IPS-20b (cell line): ENCODE data around the gene CAMK2G.
"Not testable (repeated sequence)": the region's sequence is repeated elsewhere in the genome, so short reads cannot be mapped to it uniquely, and the experiment has no call there.

Experiments
- H3K27ac ChIP-seq: one replicate; pipeline ENCODE4 v1.5.1; 2013; ENCODE audit warnings: low read length
- H3K27me3 ChIP-seq: 2 replicates; pipeline ENCODE4 v1.6.1; 2013; ENCODE audit warnings: mild to moderate bottlenecking, low read length, inconsistent platforms; ENCODE audit not compliant: insufficient read depth
- H3K36me3 ChIP-seq: 2 replicates; pipeline ENCODE4 v1.6.1; 2013; ENCODE audit warnings: low read depth, mild to moderate bottlenecking, inconsistent platforms, low read length, moderate library complexity; ENCODE audit not compliant: insufficient read depth
- H3K4me1 ChIP-seq: 2 replicates; pipeline ENCODE4 v1.6.1; 2013; ENCODE audit warnings: mild to moderate bottlenecking, control low read depth, inconsistent platforms, low read length, moderate library complexity; ENCODE audit not compliant: insufficient read depth
- H3K4me3 ChIP-seq: 2 replicates; pipeline ENCODE4 v1.5.1; 2013; ENCODE audit warnings: mild to moderate bottlenecking, low read length, inconsistent platforms
- H3K9ac ChIP-seq: 2 replicates; pipeline ENCODE4 v1.6.1; 2013; ENCODE audit warnings: low read depth, mild to moderate bottlenecking, inconsistent platforms, low read length, moderate library complexity
- H3K9me3 ChIP-seq: 2 replicates; pipeline ENCODE4 v1.6.1; 2013; ENCODE audit warnings: mild to moderate bottlenecking, low read depth, low read length, inconsistent platforms; ENCODE audit not compliant: insufficient read depth

The CAMK2G gene

GRCh38 chr10:73899423-73899822 is 25.1 kb upstream of the CAMK2G start:
- Histone ChIP-seq H3K27me3 (no peaks in the 10 kb centered on the region), H3K4me1 (no peaks in the 10 kb centered on the region), H3K4me3 (no peak overlapping the region), H3K9me3 (no peaks in the 10 kb centered on the region), H3K36me3 (no peaks in the 10 kb centered on the region), H3K9ac (no peak overlapping the region), H3K27ac (no peak overlapping the region)

- no peak overlapping the region for H3K4me3 ChIP-seq
- no peaks in the 10 kb centered on the region for H3K36me3 ChIP-seq
- H3K27me3 ChIP-seq, result no peaks in the 10 kb centered on the region
- H3K9ac ChIP-seq, result no peak overlapping the region
- no peaks in the 10 kb centered on the region for H3K4me1 ChIP-seq
- H3K27ac ChIP-seq, result no peak overlapping the region
- H3K9me3 ChIP-seq, result no peaks in the 10 kb centered on the region
Measured at GRCh38 chr10:73898730-73899410, 24.5 kb upstream of the CAMK2G start.

- Histone ChIP-seq H3K9ac (no peak overlapping the region), H3K27ac (no peak overlapping the region), H3K36me3 (no peaks in the 10 kb centered on the region), H3K4me1 (no peaks in the 10 kb centered on the region; the same call in 1 of the 2 replicates), H3K27me3 (no peaks in the 10 kb centered on the region), H3K4me3 (no peak overlapping the region), H3K9me3 (no peaks in the 10 kb centered on the region)
Measured at GRCh38 chr10:73897693-73898092, 23.3 kb upstream of the CAMK2G start.

GRCh38 chr10:73895381-73895780 is 21.0 kb upstream of the CAMK2G start:
- H3K27ac ChIP-seq, H3K27me3 ChIP-seq, H3K9ac ChIP-seq, H3K4me3 ChIP-seq, H3K36me3 ChIP-seq, H3K4me1 ChIP-seq, H3K9me3 ChIP-seq: not testable (repeated sequence)

- no peaks in the 10 kb centered on the region for H3K36me3 ChIP-seq
- H3K27me3 ChIP-seq, result no peaks in the 10 kb centered on the region
- H3K4me3 ChIP-seq, result no peak overlapping the region
- H3K4me1 ChIP-seq, result no peaks in the 10 kb centered on the region; the same call in 1 of the 2 replicates
- H3K9ac ChIP-seq, result no peak overlapping the region
- H3K9me3 ChIP-seq, result no peaks in the 10 kb centered on the region
- no peak overlapping the region for H3K27ac ChIP-seq
Measured at GRCh38 chr10:73894245-73894971, 20.1 kb upstream of the CAMK2G start.

GRCh38 chr10:73893426-73893825 is 19.1 kb upstream of the CAMK2G start:
- Histone ChIP-seq H3K9ac (no peak overlapping the region), H3K27ac (no peak overlapping the region), H3K27me3 (no peaks in the 10 kb centered on the region), H3K9me3 (no peaks in the 10 kb centered on the region), H3K4me1 (no peaks in the 10 kb centered on the region; the same call in 1 of the 2 replicates), H3K36me3 (no peaks in the 10 kb centered on the region), H3K4me3 (no peak overlapping the region)

GRCh38 chr10:73892310-73893030 is 18.1 kb upstream of the CAMK2G start:
- Histone ChIP-seq H3K4me1 (no peaks in the 10 kb centered on the region; the same call in 1 of the 2 replicates), H3K36me3 (no peaks in the 10 kb centered on the region), H3K27ac (no peak overlapping the region)

GRCh38 chr10:73891540-73891939 is 17.2 kb upstream of the CAMK2G start:
- Histone ChIP-seq H3K27me3 (no peaks in the 10 kb centered on the region), H3K9me3 (no peaks in the 10 kb centered on the region), H3K36me3 (no peaks in the 10 kb centered on the region), H3K27ac (no peak overlapping the region), H3K4me3 (no peak overlapping the region), H3K9ac (no peak overlapping the region), H3K4me1 (peaks cover 4% of the 10 kb centered on the region; the same call in 1 of the 2 replicates)

More at GRCh38 chr10:73892310-73893030, 18.1 kb upstream of the CAMK2G start:
- Histone ChIP-seq H3K27me3 (no peaks in the 10 kb centered on the region), H3K9me3 (no peaks in the 10 kb centered on the region), H3K9ac (no peak overlapping the region), H3K4me3 (no peak overlapping the region)

GRCh38 chr10:73890830-73891229 is 16.5 kb upstream of the CAMK2G start:
- H3K27me3 ChIP-seq, H3K4me3 ChIP-seq, H3K4me1 ChIP-seq, H3K9me3 ChIP-seq, H3K36me3 ChIP-seq, H3K27ac ChIP-seq, H3K9ac ChIP-seq: not testable (repeated sequence)

- no peaks in the 10 kb centered on the region for H3K36me3 ChIP-seq
- H3K4me1 ChIP-seq, result peaks cover 4% of the 10 kb centered on the region; the same call in 1 of the 2 replicates
- H3K9ac ChIP-seq, result no peak overlapping the region
- no peaks in the 10 kb centered on the region for H3K27me3 ChIP-seq
- H3K9me3 ChIP-seq, result no peaks in the 10 kb centered on the region
- H3K27ac ChIP-seq, result no peak overlapping the region
- H3K4me3 ChIP-seq, result no peak overlapping the region
Measured at GRCh38 chr10:73890261-73890660, 15.9 kb upstream of the CAMK2G start.

- not testable (repeated sequence) for H3K4me3 ChIP-seq, H3K9me3 ChIP-seq, H3K36me3 ChIP-seq, H3K27me3 ChIP-seq, H3K4me1 ChIP-seq, H3K9ac ChIP-seq, H3K27ac ChIP-seq
Measured at GRCh38 chr10:73889416-73889815, 15.1 kb upstream of the CAMK2G start.
